ENCODE data around the gene TMEM45B.

TMEM45B gene

DNA sequence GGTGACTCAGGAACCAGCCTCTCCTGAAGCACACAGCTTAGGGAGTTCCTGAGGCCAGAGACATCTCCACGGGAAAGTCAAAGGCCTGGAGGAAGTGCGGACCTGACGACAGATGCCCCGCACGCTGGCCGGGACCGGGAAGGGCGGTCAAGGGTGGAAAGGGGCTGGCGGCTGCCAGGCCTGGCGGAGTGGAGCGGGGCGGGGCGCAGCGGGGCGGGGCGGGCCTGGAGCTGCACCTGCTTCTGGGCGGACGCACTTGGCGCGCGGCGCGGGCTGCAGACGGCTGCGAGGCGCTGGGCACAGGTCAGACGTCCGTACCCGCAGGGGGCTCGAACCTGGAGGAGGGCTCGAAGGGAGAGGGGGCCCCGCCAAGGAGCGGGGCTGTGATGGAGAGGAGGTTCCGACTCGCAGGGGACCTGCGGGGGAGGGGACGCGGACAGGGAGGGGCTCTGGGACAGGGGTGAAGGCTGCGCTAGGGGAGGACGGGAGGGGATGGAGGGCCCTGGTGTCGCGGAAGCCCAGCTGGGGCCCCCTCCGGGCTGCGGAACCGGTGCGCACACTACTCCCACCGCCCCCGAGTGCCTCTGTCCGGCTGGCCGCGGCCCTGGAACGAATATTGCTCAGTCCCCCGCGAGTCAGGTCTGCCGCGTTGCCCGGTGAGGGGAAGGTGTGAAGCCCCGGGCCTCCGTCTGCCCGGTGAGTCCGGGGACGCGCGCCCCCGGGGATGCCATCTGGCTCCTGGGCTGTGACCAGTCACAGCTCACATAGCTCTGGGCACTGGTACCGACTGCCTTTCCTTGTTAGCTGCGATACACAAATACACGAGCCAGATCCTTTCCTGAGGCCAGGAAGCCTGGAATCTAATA, at the start of gene TMEM45B:
TMEM45B (plus strand) TSS at position 253 of the 866 bp plus-strand sequence. CDS start 36,635 bp downstream, outside the sequence.
- no peak for TF ChIP-seq GATA3 (IDR thresholded peaks at IDR 0.05; ENCODE audit: low read depth, low read length)
- TF ChIP-seq GATA2 (IDR thresholded peaks at IDR 0.05; ENCODE audit: low read depth, low read length): no peak

DNA sequence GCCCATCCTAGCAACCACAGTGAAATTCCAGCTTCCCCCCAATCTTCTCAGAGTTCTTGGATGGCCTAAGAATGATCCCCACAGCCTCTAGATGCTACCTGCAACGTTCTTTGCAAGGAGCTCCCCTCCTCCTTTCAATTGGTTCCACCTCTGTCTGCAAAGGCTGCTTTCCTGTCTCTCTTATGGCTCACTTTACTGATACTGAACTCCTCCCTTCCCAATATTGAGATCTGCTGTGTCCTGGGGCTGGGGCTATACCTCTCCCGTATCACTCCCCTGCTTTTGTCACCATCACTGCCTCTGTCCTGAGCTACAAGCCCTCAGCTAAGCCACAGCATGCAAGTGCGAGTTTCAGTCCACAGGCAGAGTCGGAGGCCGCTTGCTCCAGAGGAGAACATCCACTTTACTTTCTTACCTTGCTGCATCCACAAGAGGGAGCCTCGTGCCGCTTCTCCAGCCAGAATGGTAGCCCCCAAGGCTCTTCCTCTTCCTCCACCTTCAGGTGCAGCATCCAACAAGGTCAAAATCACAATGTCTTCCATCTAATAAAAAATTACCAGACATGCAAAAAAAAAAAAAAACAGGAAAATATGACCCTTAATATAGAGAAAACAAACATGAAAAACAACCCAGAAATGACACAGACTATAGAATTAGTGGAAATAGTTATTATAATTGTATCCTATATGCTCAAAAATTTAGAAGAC, 48.6 kb upstream of the TMEM45B start:
- TF ChIP-seq GATA3 (IDR thresholded peaks at IDR 0.05; ENCODE audit: low read depth, low read length) (no peak), GATA2 (IDR thresholded peaks at IDR 0.05; ENCODE audit: low read depth, low read length) (no peak)

DNA sequence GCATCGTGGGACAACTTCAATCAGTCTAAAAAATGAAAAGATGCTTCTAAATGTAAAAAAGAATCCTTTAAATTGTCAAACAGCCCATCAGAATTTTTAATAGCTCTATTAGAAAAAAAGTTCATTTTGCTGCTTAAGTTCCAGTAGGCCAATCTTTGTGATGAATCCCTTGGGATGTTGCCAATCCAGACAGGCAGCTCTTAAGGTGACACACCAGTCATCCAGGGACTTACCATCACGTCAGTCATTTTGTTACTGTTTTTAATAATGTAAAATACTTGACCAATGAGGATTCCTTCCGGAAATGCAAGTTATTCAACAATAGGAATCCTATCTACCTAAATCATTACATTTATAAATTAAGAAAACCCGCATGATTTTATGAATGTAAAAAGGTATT, 47.8 kb upstream of the TMEM45B start:
- no peak for TF ChIP-seq GATA2 (IDR thresholded peaks at IDR 0.05; ENCODE audit: low read depth, low read length)
- no peak for TF ChIP-seq GATA3 (IDR thresholded peaks at IDR 0.05; ENCODE audit: low read depth, low read length)

DNA sequence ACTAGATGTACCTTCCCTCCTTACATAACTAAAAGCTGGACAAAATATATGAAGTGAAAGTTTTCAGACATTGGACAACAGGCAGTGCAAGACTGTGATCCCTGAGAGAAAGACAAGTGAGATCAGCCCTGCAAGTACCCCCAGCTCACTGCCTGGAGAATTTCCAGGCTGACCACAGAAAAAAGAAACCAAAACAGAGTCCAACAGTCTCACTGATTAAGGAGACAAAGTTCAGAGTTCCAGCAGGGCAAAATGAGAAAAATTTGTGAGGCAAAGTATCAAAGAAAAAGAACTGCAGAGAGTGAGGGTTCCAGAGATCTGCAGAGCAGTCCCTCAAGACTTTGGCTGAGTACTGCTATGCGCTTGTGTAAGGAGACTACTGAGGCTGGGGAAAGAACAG, 47.3 kb upstream of the TMEM45B start:
- TF ChIP-seq GATA3 (IDR thresholded peaks at IDR 0.05; ENCODE audit: low read depth, low read length) (no peak), GATA2 (IDR thresholded peaks at IDR 0.05; ENCODE audit: low read depth, low read length) (no peak)

DNA sequence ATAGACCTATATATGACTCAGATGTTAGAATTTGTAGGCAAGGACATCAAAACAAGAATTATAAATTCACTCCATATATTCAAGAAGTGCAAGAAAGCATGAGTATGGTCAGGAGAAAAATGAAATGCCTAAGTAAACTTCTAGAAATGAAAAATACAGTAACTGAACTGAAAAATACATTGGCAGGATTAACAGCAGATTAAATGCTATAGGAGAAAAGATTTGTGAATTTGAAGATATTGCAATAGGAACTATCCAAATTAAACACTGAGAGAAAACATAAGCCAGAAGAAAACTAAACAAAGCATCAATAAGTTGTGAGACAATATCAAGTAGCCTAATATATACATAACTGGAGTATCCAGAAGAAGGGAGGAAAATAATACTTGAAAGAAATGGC, 46.6 kb upstream of the TMEM45B start:
- TF ChIP-seq GATA2 (IDR thresholded peaks at IDR 0.05; ENCODE audit: low read depth, low read length): no peak
- no peak for TF ChIP-seq GATA3 (IDR thresholded peaks at IDR 0.05; ENCODE audit: low read depth, low read length)

DNA sequence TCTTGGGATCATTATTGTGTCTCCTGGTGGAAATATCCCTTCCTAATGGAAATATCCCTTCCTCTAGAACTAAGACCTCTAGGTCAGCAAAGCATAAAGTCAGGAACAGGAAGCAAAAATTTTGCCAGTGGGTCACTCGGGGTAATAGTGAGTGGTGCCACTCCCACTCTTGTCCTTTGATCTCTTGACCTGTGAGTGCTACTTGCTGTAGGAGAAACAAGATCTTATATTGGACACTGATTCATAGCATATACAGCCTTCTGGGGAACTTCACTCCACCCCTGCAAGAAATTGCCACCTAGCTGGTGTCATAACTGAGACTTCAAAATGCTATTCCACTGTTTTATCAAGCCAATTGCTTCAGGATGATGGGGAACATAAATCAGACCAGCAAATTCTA, 44.7 kb upstream of the TMEM45B start:
- TF ChIP-seq GATA3 (IDR thresholded peaks at IDR 0.05; ENCODE audit: low read depth, low read length): no peak

DNA sequence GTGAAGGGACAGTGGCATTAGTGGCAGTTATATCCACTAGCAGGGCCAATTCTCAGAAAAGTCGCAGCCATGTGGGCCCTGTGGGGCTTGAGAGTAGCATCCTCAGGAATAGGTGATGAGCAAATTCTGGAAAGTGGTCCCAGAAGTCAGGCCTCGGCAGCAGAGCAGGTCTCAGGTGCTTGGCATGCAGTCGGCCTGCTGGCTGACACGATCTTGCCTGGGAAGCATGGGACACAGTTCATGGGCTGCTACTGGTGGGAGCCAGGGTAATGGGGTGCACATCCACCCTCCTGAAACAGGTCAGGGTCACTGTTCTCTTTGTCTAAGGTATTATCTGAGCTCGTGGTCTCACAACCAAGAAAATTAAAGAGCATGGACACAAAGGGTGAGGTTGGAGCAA, 36.8 kb upstream of the TMEM45B start:
- TF ChIP-seq GATA2 (IDR thresholded peaks at IDR 0.05; ENCODE audit: low read depth, low read length) (no peak), GATA3 (IDR thresholded peaks at IDR 0.05; ENCODE audit: low read depth, low read length) (no peak)

DNA sequence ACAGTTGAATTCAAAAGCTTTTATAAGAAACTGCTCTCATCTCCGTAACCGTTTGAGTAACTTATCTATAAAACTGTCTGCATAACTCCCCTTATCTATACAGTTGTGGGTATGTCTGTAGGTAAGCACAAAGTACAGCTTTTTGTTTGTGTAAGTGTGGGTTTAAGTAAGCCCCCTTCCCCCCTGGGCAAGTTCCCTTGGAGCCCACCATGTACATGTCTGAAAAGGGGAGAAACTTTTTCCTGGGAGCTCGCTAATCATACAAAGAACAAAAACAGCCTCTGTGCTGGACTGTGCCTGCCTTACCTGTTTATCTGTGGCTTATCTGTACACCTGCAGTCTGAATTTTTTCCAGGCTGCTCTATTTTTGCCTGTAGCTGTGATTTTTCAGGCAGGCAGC, 36.3 kb upstream of the TMEM45B start:
- TF ChIP-seq GATA2 (IDR thresholded peaks at IDR 0.05; ENCODE audit: low read depth, low read length) (no peak), GATA3 (IDR thresholded peaks at IDR 0.05; ENCODE audit: low read depth, low read length) (no peak)

DNA sequence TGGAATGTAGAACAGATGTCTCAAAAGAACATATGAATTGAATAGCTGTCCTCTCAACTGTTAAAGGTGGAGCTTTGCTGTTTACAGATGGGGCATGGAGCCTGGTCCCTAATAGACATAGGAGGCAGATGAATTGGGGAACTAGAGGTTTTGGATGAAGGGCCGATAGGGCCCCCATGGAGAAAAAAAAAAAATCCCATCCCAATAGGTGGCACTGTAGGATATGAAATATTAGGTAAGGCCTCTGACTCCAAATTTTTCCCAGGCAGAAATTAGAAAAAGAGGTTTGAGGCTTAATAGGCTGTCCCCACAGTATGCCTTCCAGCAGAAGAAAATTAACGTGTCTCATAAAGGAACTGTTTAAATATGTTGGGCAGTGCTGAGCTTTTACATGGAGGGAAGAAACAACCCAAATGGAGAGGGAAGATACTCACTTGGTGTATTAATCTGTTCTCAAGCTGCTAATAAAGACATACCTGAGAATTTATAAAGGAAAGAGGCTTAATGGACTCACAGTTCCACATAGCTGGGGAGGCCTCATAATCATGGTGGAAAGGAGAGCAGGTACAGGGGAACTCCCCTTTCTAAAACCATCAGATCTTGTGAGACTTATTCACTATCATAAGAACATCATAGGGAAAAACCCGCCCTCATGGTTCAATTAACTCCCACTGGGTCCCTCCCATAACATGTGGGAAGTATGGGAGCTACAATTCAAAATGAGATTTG, 30.1 kb upstream of the TMEM45B start:
- TF ChIP-seq GATA2 (IDR thresholded peaks at IDR 0.05; ENCODE audit: low read depth, low read length) (no peak), GATA3 (IDR thresholded peaks at IDR 0.05; ENCODE audit: low read depth, low read length) (no peak)

DNA sequence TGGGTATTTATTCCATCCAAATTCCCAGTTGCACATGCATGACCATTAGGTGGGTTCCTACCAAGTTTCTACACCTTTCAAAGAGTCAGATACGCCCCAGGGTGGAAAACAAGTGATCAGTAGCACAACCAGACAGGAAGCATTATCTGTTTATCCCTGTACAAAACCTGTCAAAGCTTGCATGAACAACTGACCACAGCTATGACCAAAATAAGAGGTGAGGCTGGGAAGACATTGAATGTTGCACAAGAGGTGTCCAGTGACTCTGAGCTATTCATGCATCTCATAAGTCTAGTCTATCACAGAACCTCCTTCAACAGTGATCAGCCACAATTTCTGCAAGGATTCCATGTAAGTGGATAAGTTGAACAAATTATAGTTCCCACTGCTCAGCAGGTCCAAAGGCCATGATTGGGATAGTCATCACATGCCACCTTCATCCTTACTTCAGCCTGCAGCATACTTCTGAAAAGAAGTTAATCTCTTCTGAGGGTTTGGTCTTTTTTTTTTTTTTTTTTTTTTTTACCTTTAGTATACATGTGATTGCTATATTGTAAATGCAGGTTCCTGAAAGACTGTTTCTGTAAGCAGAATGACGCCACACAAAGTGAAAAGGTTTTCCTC, 28.0 kb upstream of the TMEM45B start:
- no peak for TF ChIP-seq GATA3 (IDR thresholded peaks at IDR 0.05; ENCODE audit: low read depth, low read length)
- no peak for TF ChIP-seq GATA2 (IDR thresholded peaks at IDR 0.05; ENCODE audit: low read depth, low read length)

DNA sequence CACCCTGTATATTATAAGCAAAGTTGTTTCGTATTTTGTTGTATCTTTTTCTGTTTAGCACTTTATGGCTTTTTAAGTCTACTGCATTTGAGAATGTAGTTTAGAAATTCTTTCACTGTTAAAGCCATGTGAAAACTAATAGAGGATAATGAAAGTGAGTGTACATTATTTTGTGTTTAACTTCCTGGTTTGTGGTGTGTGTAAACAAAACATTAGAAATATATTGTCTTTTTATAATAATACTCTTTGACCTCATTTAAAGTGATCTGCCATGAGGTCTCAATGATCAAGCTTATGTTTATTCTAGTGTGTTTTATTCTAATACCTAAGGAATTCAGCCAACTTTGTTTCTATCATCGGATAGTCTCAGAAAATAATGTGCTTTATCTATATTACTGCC, 27.4 kb upstream of the TMEM45B start:
- TF ChIP-seq GATA3 (IDR thresholded peaks at IDR 0.05; ENCODE audit: low read depth, low read length) (no peak), GATA2 (IDR thresholded peaks at IDR 0.05; ENCODE audit: low read depth, low read length) (no peak)

DNA sequence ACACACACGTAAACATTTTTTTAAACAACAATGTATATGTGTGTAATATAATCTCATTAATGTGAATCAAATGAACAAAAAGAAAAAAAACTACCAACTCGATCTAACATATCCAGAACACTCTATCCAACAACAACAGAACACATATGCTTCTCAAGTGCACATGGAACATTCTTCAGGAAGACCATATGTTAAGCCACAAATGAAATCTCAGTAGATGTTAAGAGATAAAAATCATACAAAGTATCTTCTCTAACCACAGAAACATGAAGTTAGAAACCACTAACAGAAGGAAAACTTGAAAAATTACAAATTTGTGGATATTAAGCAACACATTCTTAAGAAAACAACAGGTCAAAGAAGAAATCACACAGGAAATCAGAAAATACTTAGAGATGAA, 25.5 kb upstream of the TMEM45B start:
- no peak for TF ChIP-seq GATA3 (IDR thresholded peaks at IDR 0.05; ENCODE audit: low read depth, low read length)
- no peak for TF ChIP-seq GATA2 (IDR thresholded peaks at IDR 0.05; ENCODE audit: low read depth, low read length)

DNA sequence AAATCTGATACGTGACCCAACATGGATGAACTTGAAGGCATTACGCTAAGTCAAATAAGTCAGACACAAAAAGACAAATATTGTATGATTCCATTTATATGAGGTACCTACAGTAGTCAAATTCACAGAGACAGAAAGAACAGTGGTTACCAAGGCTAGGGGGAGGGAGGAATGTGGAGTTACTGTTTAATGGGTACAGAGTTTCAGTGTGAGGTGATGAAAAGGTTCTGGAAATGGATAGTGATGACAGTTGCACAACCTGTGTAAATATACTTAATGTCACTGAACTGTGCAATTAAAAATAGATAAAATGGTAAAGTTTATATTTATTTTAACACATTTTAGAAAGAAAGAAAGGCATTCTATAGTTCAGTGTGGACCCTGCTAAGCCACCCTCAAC, 24.1 kb upstream of the TMEM45B start:
- TF ChIP-seq GATA2 (IDR thresholded peaks at IDR 0.05; ENCODE audit: low read depth, low read length) (no peak), GATA3 (IDR thresholded peaks at IDR 0.05; ENCODE audit: low read depth, low read length) (no peak)

DNA sequence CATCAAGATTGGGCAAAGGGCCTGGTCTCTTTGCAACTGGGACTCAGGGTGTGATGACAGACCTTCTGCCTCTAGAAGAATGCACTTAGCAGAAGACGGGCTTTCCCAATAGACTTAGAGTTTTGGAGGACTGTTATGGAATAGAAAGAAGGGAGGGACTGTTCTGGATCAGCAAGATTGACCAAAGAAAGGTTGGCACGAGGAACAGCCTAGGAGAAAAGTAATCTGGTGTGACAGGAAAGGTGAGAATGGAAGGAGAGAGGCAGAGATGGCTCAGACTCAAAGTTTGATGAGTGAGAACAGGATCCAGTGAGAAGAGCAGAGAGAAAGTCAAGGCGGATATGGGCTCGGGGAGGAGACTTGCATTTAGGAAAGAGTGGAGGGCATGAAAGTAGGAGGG, 23.0 kb upstream of the TMEM45B start:
- no peak for TF ChIP-seq GATA2 (IDR thresholded peaks at IDR 0.05; ENCODE audit: low read depth, low read length)
- no peak for TF ChIP-seq GATA3 (IDR thresholded peaks at IDR 0.05; ENCODE audit: low read depth, low read length)
